BLaER1 (cell line): ENCODE measurements around the gene PITPNC1.
"Not testable (repeated sequence)": the region's sequence is repeated elsewhere in the genome, so short reads cannot be mapped to it uniquely, and the experiment has no call there.

Source experiments
- H3K27ac ChIP-seq: shearing (Covaris generic); formaldehyde crosslinking; 2 replicates; pipeline ENCODE4 v1.8.1; 2022
- H3K27me3 ChIP-seq: shearing (Covaris generic); formaldehyde crosslinking; 2 replicates; pipeline ENCODE4 v1.8.1; 2022
- H3K36me3 ChIP-seq: shearing (Covaris generic); formaldehyde crosslinking; 2 replicates; pipeline ENCODE4 v1.8.1; 2022
- H3K4me1 ChIP-seq: shearing (Covaris generic); formaldehyde crosslinking; 2 replicates; pipeline ENCODE4 v1.8.1; 2022
- H3K4me2 ChIP-seq: shearing (Covaris generic); formaldehyde crosslinking; 2 replicates; pipeline ENCODE4 v1.8.1; 2022
- H3K4me3 ChIP-seq: shearing (Covaris generic); formaldehyde crosslinking; 2 replicates; pipeline ENCODE4 v1.8.1; 2022
- H3K9ac ChIP-seq: shearing (Covaris generic); formaldehyde crosslinking; 2 replicates; pipeline ENCODE4 v1.8.1; 2022
- H3K9me3 ChIP-seq: shearing (Covaris generic); formaldehyde crosslinking; 2 replicates; pipeline ENCODE4 v1.8.1; 2022
- H4K20me1 ChIP-seq: shearing (Covaris generic); formaldehyde crosslinking; 2 replicates; pipeline ENCODE4 v1.8.1; 2022
- Cebpa-rat ChIP-seq: shearing (Covaris generic); IDR thresholded peaks from 2 replicates; pipeline ENCODE4 v1.8.1; 2022

The PITPNC1 gene

GRCh38 chr17:67411397-67411796 is 34.3 kb downstream of the PITPNC1 start:
- Histone ChIP-seq H3K4me1 (no peaks in the 10 kb centered on the region; the same call in 1 of the 2 replicates), H3K36me3 (peaks cover 40% of the 10 kb centered on the region)

GRCh38 chr17:67412032-67412431 is 35.0 kb downstream of the PITPNC1 start:
- Histone ChIP-seq H3K36me3 (peaks cover 40% of the 10 kb centered on the region), H3K4me2 (no peak overlapping the region), H3K27me3 (no peaks in the 10 kb centered on the region), H3K4me1 (no peaks in the 10 kb centered on the region; the same call in 1 of the 2 replicates), H3K27ac (no peak overlapping the region), H3K9ac (no peak overlapping the region), H4K20me1 (peaks cover 29% of the 10 kb centered on the region), H3K9me3 (peaks cover 39% of the 10 kb centered on the region), H3K4me3 (no peak overlapping the region)
- TF ChIP-seq Cebpa-rat: no peak

More at GRCh38 chr17:67411397-67411796, 34.3 kb downstream of the PITPNC1 start:
- Histone ChIP-seq H3K4me3 (no peak overlapping the region), H3K9me3 (peaks cover 40% of the 10 kb centered on the region), H3K27ac (no peak overlapping the region), H3K4me2 (no peak overlapping the region), H3K27me3 (no peaks in the 10 kb centered on the region), H3K9ac (no peak overlapping the region), H4K20me1 (peaks cover 28% of the 10 kb centered on the region)
- TF ChIP-seq Cebpa-rat: no peak

GRCh38 chr17:67412941-67413340 is 35.9 kb downstream of the PITPNC1 start:
- no peak overlapping the region for H3K27ac ChIP-seq

GRCh38 chr17:67413388-67413787 is 36.3 kb downstream of the PITPNC1 start:
- H3K9me3 ChIP-seq: peaks cover 25% of the 10 kb centered on the region
- peaks cover 33% of the 10 kb centered on the region for H4K20me1 ChIP-seq
- no peak overlapping the region for H3K27ac ChIP-seq
- H3K4me2 ChIP-seq: no peak overlapping the region
- no peak overlapping the region for H3K4me3 ChIP-seq
- peaks cover 10% of the 10 kb centered on the region for H3K4me1 ChIP-seq
- no peak for TF ChIP-seq Cebpa-rat
- H3K36me3 ChIP-seq: peaks cover 42% of the 10 kb centered on the region
- no peak overlapping the region for H3K9ac ChIP-seq
- H3K27me3 ChIP-seq: no peaks in the 10 kb centered on the region

More at GRCh38 chr17:67412941-67413340, 35.9 kb downstream of the PITPNC1 start:
- peaks cover 42% of the 10 kb centered on the region for H3K36me3 ChIP-seq
- H3K4me2 ChIP-seq: no peak overlapping the region
- H3K9ac ChIP-seq: no peak overlapping the region
- peaks cover 5% of the 10 kb centered on the region for H3K4me1 ChIP-seq
- no peak overlapping the region for H3K4me3 ChIP-seq
- no peak for TF ChIP-seq Cebpa-rat
- H3K27me3 ChIP-seq: no peaks in the 10 kb centered on the region
- peaks cover 33% of the 10 kb centered on the region for H4K20me1 ChIP-seq
- peaks cover 30% of the 10 kb centered on the region for H3K9me3 ChIP-seq

GRCh38 chr17:67414130-67414529 is 37.0 kb downstream of the PITPNC1 start:
- no peak overlapping the region for H3K9ac ChIP-seq
- no peak overlapping the region for H3K27ac ChIP-seq
- H4K20me1 ChIP-seq: peaks cover 33% of the 10 kb centered on the region
- no peaks in the 10 kb centered on the region for H3K27me3 ChIP-seq
- peaks cover 42% of the 10 kb centered on the region for H3K36me3 ChIP-seq
- H3K9me3 ChIP-seq: peaks cover 20% of the 10 kb centered on the region
- H3K4me3 ChIP-seq: no peak overlapping the region
- H3K4me2 ChIP-seq: no peak overlapping the region
- TF ChIP-seq Cebpa-rat: no peak
- H3K4me1 ChIP-seq: peaks cover 17% of the 10 kb centered on the region

- H3K4me1 ChIP-seq: peaks cover 21% of the 10 kb centered on the region
- no peak for TF ChIP-seq Cebpa-rat
- H4K20me1 ChIP-seq: peaks cover 33% of the 10 kb centered on the region
- H3K4me2 ChIP-seq: no peak overlapping the region
- peaks cover 42% of the 10 kb centered on the region for H3K36me3 ChIP-seq
- H3K9me3 ChIP-seq: peaks cover 20% of the 10 kb centered on the region
- H3K27me3 ChIP-seq: no peaks in the 10 kb centered on the region
- H3K27ac ChIP-seq: no peak overlapping the region
- no peak overlapping the region for H3K4me3 ChIP-seq
- no peak overlapping the region for H3K9ac ChIP-seq
These were observed 37.5 kb downstream of the PITPNC1 start for GRCh38 chr17:67414559-67414958.

- Histone ChIP-seq H3K27ac (no peak overlapping the region), H3K9me3 (peaks cover 20% of the 10 kb centered on the region), H3K4me1 (peaks cover 29% of the 10 kb centered on the region), H3K9ac (no peak overlapping the region), H3K4me2 (no peak overlapping the region), H4K20me1 (peaks cover 33% of the 10 kb centered on the region), H3K36me3 (peaks cover 42% of the 10 kb centered on the region), H3K27me3 (no peaks in the 10 kb centered on the region), H3K4me3 (no peak overlapping the region)
- TF ChIP-seq Cebpa-rat: no peak
These were observed 38.2 kb downstream of the PITPNC1 start for GRCh38 chr17:67415291-67415690.

GRCh38 chr17:67417507-67417906 is 40.4 kb downstream of the PITPNC1 start:
- H3K9me3 ChIP-seq: peaks cover 14% of the 10 kb centered on the region
- H3K36me3 ChIP-seq: peaks cover 34% of the 10 kb centered on the region
- no peak overlapping the region for H3K4me3 ChIP-seq
- H3K4me1 ChIP-seq: peaks cover 49% of the 10 kb centered on the region
- no peaks in the 10 kb centered on the region for H3K27me3 ChIP-seq
- peaks cover 23% of the 10 kb centered on the region; the same call in 1 of the 2 replicates for H4K20me1 ChIP-seq
- H3K27ac ChIP-seq: no peak overlapping the region
- H3K4me2 ChIP-seq: no peak overlapping the region
- no peak for TF ChIP-seq Cebpa-rat
- no peak overlapping the region for H3K9ac ChIP-seq

- TF ChIP-seq Cebpa-rat: no peak
- Histone ChIP-seq H3K9me3 (0 out of 2 replicates have a peak, but pooled peaks cover 5% of the 10 kb centered on the region), H3K36me3 (peaks cover 30% of the 10 kb centered on the region), H3K4me2 (peak overlapping the region; percentile 77), H4K20me1 (peaks cover 27% of the 10 kb centered on the region; the same call in 1 of the 2 replicates), H3K27ac (0 out of 2 replicates have a peak overlapping the region, but pooled peaks have one; percentile 18), H3K4me1 (peaks cover 49% of the 10 kb centered on the region), H3K27me3 (no peaks in the 10 kb centered on the region), H3K9ac (no peak overlapping the region), H3K4me3 (no peak overlapping the region)
These were observed 43.9 kb downstream of the PITPNC1 start for GRCh38 chr17:67420994-67421393.

- Histone ChIP-seq H3K27ac (no peak overlapping the region), H3K4me1 (peaks cover 49% of the 10 kb centered on the region), H3K4me3 (no peak overlapping the region), H3K27me3 (no peaks in the 10 kb centered on the region), H3K9me3 (0 out of 2 replicates have a peak, but pooled peaks cover 5% of the 10 kb centered on the region), H4K20me1 (peaks cover 22% of the 10 kb centered on the region; the same call in 1 of the 2 replicates), H3K4me2 (peak overlapping the region; percentile 28; the same call in 1 of the 2 replicates), H3K36me3 (peaks cover 21% of the 10 kb centered on the region; the same call in 1 of the 2 replicates), H3K9ac (no peak overlapping the region)
- no peak for TF ChIP-seq Cebpa-rat
These were observed 44.8 kb downstream of the PITPNC1 start for GRCh38 chr17:67421869-67422273.

GRCh38 chr17:67422296-67422695 is 45.2 kb downstream of the PITPNC1 start:
- Histone ChIP-seq H3K36me3 (peaks cover 17% of the 10 kb centered on the region; the same call in 1 of the 2 replicates), H4K20me1 (peaks cover 22% of the 10 kb centered on the region; the same call in 1 of the 2 replicates), H3K4me1 (peaks cover 49% of the 10 kb centered on the region)
- not testable (repeated sequence) for H3K4me2 ChIP-seq, H3K4me3 ChIP-seq, H3K9me3 ChIP-seq, H3K27ac ChIP-seq, H3K9ac ChIP-seq, H3K27me3 ChIP-seq
